ENCODE results near the gene ZNF346. TPM values are rescaled to one million over a fixed set of nuclear protein-coding genes. Genes with fewer than 3 reads are reported as not detected.

ZNF346 gene
- total RNA-seq, 1 donor = 19.2 TPM

DNA sequence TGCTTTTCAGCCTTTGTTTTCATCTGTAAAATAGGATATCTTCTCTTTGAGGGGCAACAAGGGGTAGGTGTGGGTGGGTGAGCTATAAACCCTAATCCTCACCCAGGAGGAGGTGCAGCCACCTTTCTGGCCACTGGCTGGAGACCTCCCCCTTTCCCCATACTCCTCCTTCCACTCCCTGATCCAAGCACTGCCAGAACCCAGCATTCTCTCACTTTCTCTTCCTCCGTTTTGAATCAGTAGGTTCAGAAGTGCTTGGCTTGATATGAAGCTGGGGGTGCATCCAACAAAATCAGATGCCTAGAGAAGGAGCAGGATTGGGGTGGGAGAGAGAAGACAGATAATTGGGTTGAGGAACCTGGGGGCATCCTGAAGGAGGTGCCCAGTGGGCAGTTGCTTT lies 104.3 kb downstream of the ZNF346 start:
- no peaks in the 10 kb centered on the region for H3K9me3 ChIP-seq (ENCODE audit: low read depth, low read length)
- peak; percentile 14 for DNase-seq (ENCODE audit: insufficient read length, low spot score, missing footprints)
- no peak for TF ChIP-seq CTCF (IDR thresholded peaks at IDR 0.05; ENCODE audit: extremely low read depth, low read depth, low read length)
- H3K79me2 ChIP-seq (ENCODE audit: insufficient read depth, low read length) = no peaks in the 10 kb centered on the region
- H3K4me2 ChIP-seq (ENCODE audit: insufficient read depth, low read length) = no peak overlapping the region
- no peaks in the 10 kb centered on the region for H3K36me3 ChIP-seq (ENCODE audit: insufficient read depth, low read length)
- H3K27me3 ChIP-seq (ENCODE audit: insufficient read depth, low read length) = no peaks in the 10 kb centered on the region
- H3K27ac ChIP-seq (ENCODE audit: low read depth, low read length) = no peak overlapping the region
- H2AFZ ChIP-seq (ENCODE audit: low read length) = no peak overlapping the region
- no peaks in the 10 kb centered on the region for H4K20me1 ChIP-seq (ENCODE audit: insufficient read depth, low read length)
- H3K4me1 ChIP-seq (ENCODE audit: insufficient read depth, low read length) = peaks cover 6% of the 10 kb centered on the region
- H3K4me3 ChIP-seq (ENCODE audit: insufficient read depth, low read length) = no peak overlapping the region

- Histone ChIP-seq H3K36me3 (ENCODE audit: insufficient read depth, low read length) (no peaks in the 10 kb centered on the region), H2AFZ (ENCODE audit: low read length) (peak overlapping the region; percentile 40), H3K27ac (ENCODE audit: low read depth, low read length) (no peak overlapping the region), H3K4me3 (ENCODE audit: insufficient read depth, low read length) (no peak overlapping the region), H3K4me1 (ENCODE audit: insufficient read depth, low read length) (peaks cover 6% of the 10 kb centered on the region), H4K20me1 (ENCODE audit: insufficient read depth, low read length) (no peaks in the 10 kb centered on the region), H3K79me2 (ENCODE audit: insufficient read depth, low read length) (no peaks in the 10 kb centered on the region), H3K9me3 (ENCODE audit: low read depth, low read length) (no peaks in the 10 kb centered on the region), H3K27me3 (ENCODE audit: insufficient read depth, low read length) (no peaks in the 10 kb centered on the region), H3K4me2 (ENCODE audit: insufficient read depth, low read length) (no peak overlapping the region)
- TF ChIP-seq CTCF (IDR thresholded peaks at IDR 0.05; ENCODE audit: extremely low read depth, low read depth, low read length) = no peak
- peak; percentile 85 for DNase-seq (ENCODE audit: insufficient read length, low spot score, missing footprints)
Observed at GRCh38 chr5:177128551-177128981, 106.1 kb downstream of the ZNF346 start.

DNA sequence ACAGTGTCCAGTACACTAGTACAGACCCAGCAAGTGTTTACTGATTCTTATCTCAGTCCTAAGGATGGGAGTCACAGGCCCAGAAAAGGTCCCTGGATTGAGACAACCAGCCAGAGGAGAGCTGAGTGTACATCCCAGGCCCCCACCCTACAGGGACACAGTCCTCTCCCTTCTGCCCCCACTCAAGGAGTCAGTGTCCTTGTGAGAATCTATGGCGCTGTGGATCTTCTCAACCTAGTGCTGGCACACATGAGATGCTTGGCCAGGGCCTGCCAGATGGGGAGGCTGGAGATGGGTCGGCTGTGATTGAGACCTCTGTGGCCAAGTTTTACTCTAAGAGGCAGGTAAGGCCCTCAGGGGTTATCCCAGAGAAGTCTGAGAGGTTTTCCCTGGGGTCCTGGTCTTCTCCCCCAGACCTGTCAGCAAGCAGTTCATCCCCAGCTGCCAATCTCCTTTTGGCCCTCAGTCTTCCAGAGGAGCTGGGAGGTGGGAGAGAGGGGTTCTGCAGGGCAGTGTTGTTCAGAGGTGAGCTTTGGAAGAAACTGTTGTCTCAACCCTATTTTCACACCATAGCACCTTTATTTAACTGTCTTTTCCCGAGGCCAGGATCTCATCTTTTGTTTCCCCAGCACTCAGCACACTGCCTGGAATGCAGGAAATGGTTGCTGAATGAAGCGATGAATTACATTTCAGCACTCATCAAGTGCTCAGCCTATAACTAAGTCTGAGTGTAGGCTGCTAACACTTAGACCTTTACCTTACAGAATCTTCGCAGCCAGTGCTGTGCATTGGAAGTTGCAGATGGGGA lies 107.9 kb downstream of the ZNF346 start:
- no peaks in the 10 kb centered on the region for H3K9me3 ChIP-seq (ENCODE audit: low read depth, low read length)
- peaks cover 5% of the 10 kb centered on the region for H3K36me3 ChIP-seq (ENCODE audit: insufficient read depth, low read length)
- no peaks in the 10 kb centered on the region for H3K27me3 ChIP-seq (ENCODE audit: insufficient read depth, low read length)
- H3K4me1 ChIP-seq (ENCODE audit: insufficient read depth, low read length) = peaks cover 14% of the 10 kb centered on the region
- no peak overlapping the region for H3K27ac ChIP-seq (ENCODE audit: low read depth, low read length)
- no peaks in the 10 kb centered on the region for H4K20me1 ChIP-seq (ENCODE audit: insufficient read depth, low read length)
- no peak overlapping the region for H3K4me3 ChIP-seq (ENCODE audit: insufficient read depth, low read length)
- no peak overlapping the region for H3K4me2 ChIP-seq (ENCODE audit: insufficient read depth, low read length)
- H3K79me2 ChIP-seq (ENCODE audit: insufficient read depth, low read length) = peaks cover 8% of the 10 kb centered on the region
- DNase-seq (ENCODE audit: insufficient read length, low spot score, missing footprints) = peak; percentile 73
- no peak for TF ChIP-seq CTCF (IDR thresholded peaks at IDR 0.05; ENCODE audit: extremely low read depth, low read depth, low read length)
- peak overlapping the region; percentile 46 for H2AFZ ChIP-seq (ENCODE audit: low read length)

Other genes with a start within 250 kb of the ZNF346 start
- gene UNC5A, start 212.1 kb upstream of the ZNF346 start, total RNA-seq = not detected in 2 replicates
- gene HK3, start 123.3 kb upstream of the ZNF346 start, total RNA-seq = under 0.01 and 1.8 TPM in 2 replicates
- 34.5 and 40.9 TPM in 2 replicates for gene UIMC1, start 15.9 kb upstream of the ZNF346 start, total RNA-seq
- gene FGFR4, start 64.2 kb downstream of the ZNF346 start, total RNA-seq = 0.29 and 1.1 TPM in 2 replicates
- gene NSD1, start 111.1 kb downstream of the ZNF346 start, total RNA-seq = 48.6 and 53.2 TPM in 2 replicates